K562 treated with DMSO at 1 percent for 48 hours (cell line): ENCODE data around the gene ETV7. TPM values are rescaled to one million over a fixed set of nuclear protein-coding genes. Genes with fewer than 3 reads are reported as not detected.

Experiments used
- total RNA-seq: library from RNA; unstranded; fragments of 300-600 nt; gene quantifications from 2 replicates; pipeline ENCODE4 v1.2.3, GENCODE V29; 2022; ENCODE audit warnings: low replicate concordance; ENCODE audit errors: extremely low read depth

ETV7 gene
- total RNA-seq = not detected in 2 replicates

GRCh38 chr6:36387440-36388303, at the start of gene ETV7:
Gene ETV7 (minus strand): TSS chr6:36387669. CDS start chr6:36387541, 128 bp downstream.

GRCh38 chr6:36336779-36337241, 50.7 kb downstream of the ETV7 start, which contains the start of gene BNIP5:
Gene BNIP5 (minus strand): TSS chr6:36336888. CDS start chr6:36330690, 6,198 bp downstream.

Other genes with a start within 250 kb of the ETV7 start
- 111 TPM in 1 of 2 replicates, not detected in the other for gene BRPF3, start 190.9 kb downstream of the ETV7 start, total RNA-seq
- gene PNPLA1, start 117.6 kb downstream of the ETV7 start, total RNA-seq = not detected in 2 replicates
- gene BNIP5, start 50.8 kb downstream of the ETV7 start, total RNA-seq = not detected in 2 replicates
- not detected in 2 replicates for gene PXT1, start 55.2 kb upstream of the ETV7 start, total RNA-seq
- gene KCTD20, start 55.3 kb upstream of the ETV7 start, total RNA-seq = not detected in 2 replicates
- gene STK38, start 159.8 kb upstream of the ETV7 start, total RNA-seq = not detected in 2 replicates
- not detected in 2 replicates for gene SRSF3, start 206.7 kb upstream of the ETV7 start, total RNA-seq